NB4 (cell line): ENCODE data around the gene SIAH1.
A peak's percentile ranks its signal among the peaks of the same experiment; 100 is the strongest.
"Not testable (repeated sequence)": the region's sequence is repeated elsewhere in the genome, so short reads cannot be mapped to it uniquely, and the experiment has no call there.

Experiments
- DNase-seq: peaks from one replicate; pipeline ENCODE4 v3.0.0; 2010; ENCODE audit warnings: low read depth
- H3K4me3 ChIP-seq: one replicate; pipeline ENCODE4 v1.5.1; 2011; ENCODE audit warnings: mild to moderate bottlenecking, low read depth, low read length, moderate library complexity
- CTCF ChIP-seq: IDR thresholded peaks from one replicate; pipeline ENCODE4 v1.5.1; 2012; ENCODE audit warnings: low read depth, low read length
- MAX ChIP-seq: IDR thresholded peaks from 2 replicates; pipeline ENCODE4 v1.6.1; 2011; ENCODE audit warnings: low read depth, low read length
- MYC ChIP-seq: IDR thresholded peaks from 2 replicates; pipeline ENCODE4 v1.6.1; 2011; ENCODE audit warnings: low read depth, low read length
- POLR2A ChIP-seq: IDR thresholded peaks from 2 replicates; pipeline ENCODE4 v1.6.1; 2011; ENCODE audit warnings: mild to moderate bottlenecking; ENCODE audit not compliant: insufficient read length; ENCODE audit errors: extremely low read depth

The SIAH1 gene

GRCh38 chr16:48378836-48379235 is 6.4 kb downstream of the SIAH1 start:
- no peak overlapping the region for H3K4me3 ChIP-seq
- peak; percentile 70 for DNase-seq
- TF ChIP-seq POLR2A (no peak), MAX (no peak), CTCF (no peak), MYC (no peak)

- no peak overlapping the region for H3K4me3 ChIP-seq
- TF ChIP-seq MYC = no peak
- TF ChIP-seq POLR2A = no peak
- TF ChIP-seq MAX = no peak
- no peak for TF ChIP-seq CTCF
- no peak for DNase-seq
Observed at GRCh38 chr16:48378276-48378675, 6.9 kb downstream of the SIAH1 start.

GRCh38 chr16:48377301-48377700 is 7.9 kb downstream of the SIAH1 start:
- DNase-seq, H3K4me3 ChIP-seq: not testable (repeated sequence)

GRCh38 chr16:48374255-48374654 is 11.0 kb downstream of the SIAH1 start:
- TF ChIP-seq CTCF (no peak), MYC (no peak), POLR2A (no peak), MAX (no peak)
- no peak overlapping the region for H3K4me3 ChIP-seq
- DNase-seq = no peak

- no peak overlapping the region for H3K4me3 ChIP-seq
- no peak for TF ChIP-seq MYC
- no peak for DNase-seq
Observed at GRCh38 chr16:48373258-48374029, 11.8 kb downstream of the SIAH1 start.

- no peak for TF ChIP-seq MAX
- no peak for TF ChIP-seq CTCF
- TF ChIP-seq MYC = no peak
- TF ChIP-seq POLR2A = no peak
- no peak overlapping the region for H3K4me3 ChIP-seq
- no peak for DNase-seq
Observed at GRCh38 chr16:48372744-48373143, 12.5 kb downstream of the SIAH1 start.

GRCh38 chr16:48371393-48371780 is 13.8 kb downstream of the SIAH1 start:
- TF ChIP-seq POLR2A (no peak), CTCF (no peak), MYC (no peak), MAX (no peak)
- no peak for DNase-seq

GRCh38 chr16:48370668-48371392 is 14.4 kb downstream of the SIAH1 start:
- not testable (repeated sequence) for DNase-seq, H3K4me3 ChIP-seq

More at GRCh38 chr16:48371393-48371780, 13.8 kb downstream of the SIAH1 start:
- H3K4me3 ChIP-seq = no peak overlapping the region
